Cardiac muscle cell (in vitro differentiated cells and primary cell): Measurements from ENCODE around the gene TRAF2. TPM values are rescaled to one million over a fixed set of nuclear protein-coding genes. Genes with fewer than 3 reads are reported as not detected.

Source experiments
- DNase-seq, 2 donors: peaks; one replicate each; pipeline versions ENCODE4 v3.0.0 to v3.0.0-alpha.2; 2010 to 2017; ENCODE audit warnings: low read depth in 1 of 2, low spot score in 1 of 2
- H3K27ac ChIP-seq: fragments of 200-600 bp; sonication (generic); 2 replicates; pipeline ENCODE4 v1.5.1; 2016
- H3K27me3 ChIP-seq: fragments of 200-600 bp; sonication (generic); 2 replicates; pipeline ENCODE4 v1.6.0; 2016; ENCODE audit warnings: control low read depth
- H3K36me3 ChIP-seq: fragments of 200-600 bp; sonication (generic); 2 replicates; pipeline ENCODE4 v1.5.1; 2016; ENCODE audit warnings: control low read depth
- H3K4me1 ChIP-seq: fragments of 200-600 bp; sonication (generic); 2 replicates; pipeline ENCODE4 v1.8.1; 2017; ENCODE audit warnings: low read depth, mild to moderate bottlenecking, mixed run types
- H3K4me3 ChIP-seq: fragments of 200-600 bp; sonication (generic); 2 replicates; pipeline ENCODE4 v1.5.1; 2016; ENCODE audit warnings: mild to moderate bottlenecking
- H3K9me3 ChIP-seq: fragments of 200-600 bp; sonication (generic); 2 replicates; pipeline ENCODE4 v1.5.1; 2017; ENCODE audit warnings: low read depth, mild to moderate bottlenecking, control low read depth
- polyA plus RNA-seq: library from polyadenylated mRNA; unstranded; fragments of >200 nt; fragmentation: Nextera tagmentation; extraction: Ambion mirVana; gene quantifications from 2 replicates; pipeline ENCODE4 v1.2.1, GENCODE V29; 2016
- total RNA-seq: library from RNA; depleted of rRNA; stranded (reverse); fragments of >200 nt; gene quantifications from 2 replicates; pipeline ENCODE4 v1.2.3, GENCODE V29; 2016
- TF ChIP-seq, protein P1 (sequence below): IDR thresholded peaks from 2 replicates; pipeline ENCODE4 v1.5.1; 2012; ENCODE audit warnings: low read depth, mild to moderate bottlenecking, low read length

The TRAF2 gene
- total and polyA plus RNA-seq, 2 experiments from 2014 or later: 25.6 to 37.2 TPM

DNA sequence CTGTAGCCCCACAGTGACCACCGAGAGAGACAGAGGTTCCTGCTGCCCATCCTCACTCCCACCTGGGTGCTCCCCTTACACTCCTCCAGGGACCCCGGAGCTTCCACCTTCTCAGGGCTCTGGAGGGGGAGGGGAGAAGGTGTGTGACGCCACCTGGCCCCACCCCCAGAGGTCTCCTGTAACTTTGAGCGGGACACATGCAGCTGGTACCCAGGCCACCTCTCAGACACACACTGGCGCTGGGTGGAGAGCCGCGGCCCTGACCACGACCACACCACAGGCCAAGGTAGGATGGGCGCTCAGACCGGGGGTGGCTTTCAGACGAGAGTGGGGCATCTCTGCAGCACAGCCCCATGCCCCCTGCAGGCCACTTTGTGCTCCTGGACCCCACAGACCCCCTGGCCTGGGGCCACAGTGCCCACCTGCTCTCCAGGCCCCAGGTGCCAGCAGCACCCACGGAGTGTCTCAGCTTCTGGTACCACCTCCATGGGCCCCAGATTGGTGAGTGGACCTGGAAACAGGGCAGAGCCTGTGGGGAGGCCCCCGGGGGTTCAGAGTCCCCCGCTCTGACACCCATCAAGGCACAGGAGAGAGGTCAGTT lies 29.7 kb upstream of the TRAF2 start:
- TF ChIP-seq, protein P1, sequence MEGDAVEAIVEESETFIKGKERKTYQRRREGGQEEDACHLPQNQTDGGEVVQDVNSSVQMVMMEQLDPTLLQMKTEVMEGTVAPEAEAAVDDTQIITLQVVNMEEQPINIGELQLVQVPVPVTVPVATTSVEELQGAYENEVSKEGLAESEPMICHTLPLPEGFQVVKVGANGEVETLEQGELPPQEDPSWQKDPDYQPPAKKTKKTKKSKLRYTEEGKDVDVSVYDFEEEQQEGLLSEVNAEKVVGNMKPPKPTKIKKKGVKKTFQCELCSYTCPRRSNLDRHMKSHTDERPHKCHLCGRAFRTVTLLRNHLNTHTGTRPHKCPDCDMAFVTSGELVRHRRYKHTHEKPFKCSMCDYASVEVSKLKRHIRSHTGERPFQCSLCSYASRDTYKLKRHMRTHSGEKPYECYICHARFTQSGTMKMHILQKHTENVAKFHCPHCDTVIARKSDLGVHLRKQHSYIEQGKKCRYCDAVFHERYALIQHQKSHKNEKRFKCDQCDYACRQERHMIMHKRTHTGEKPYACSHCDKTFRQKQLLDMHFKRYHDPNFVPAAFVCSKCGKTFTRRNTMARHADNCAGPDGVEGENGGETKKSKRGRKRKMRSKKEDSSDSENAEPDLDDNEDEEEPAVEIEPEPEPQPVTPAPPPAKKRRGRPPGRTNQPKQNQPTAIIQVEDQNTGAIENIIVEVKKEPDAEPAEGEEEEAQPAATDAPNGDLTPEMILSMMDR: no peak
- no peak overlapping the region for H3K4me3 ChIP-seq
- H3K27me3 ChIP-seq: no peaks in the 10 kb centered on the region
- H3K27ac ChIP-seq: no peak overlapping the region
- H3K4me1 ChIP-seq: no peaks in the 10 kb centered on the region
- no peaks in the 10 kb centered on the region for H3K9me3 ChIP-seq
- H3K36me3 ChIP-seq: peaks cover 1% of the 10 kb centered on the region
- DNase-seq: no peak

DNA sequence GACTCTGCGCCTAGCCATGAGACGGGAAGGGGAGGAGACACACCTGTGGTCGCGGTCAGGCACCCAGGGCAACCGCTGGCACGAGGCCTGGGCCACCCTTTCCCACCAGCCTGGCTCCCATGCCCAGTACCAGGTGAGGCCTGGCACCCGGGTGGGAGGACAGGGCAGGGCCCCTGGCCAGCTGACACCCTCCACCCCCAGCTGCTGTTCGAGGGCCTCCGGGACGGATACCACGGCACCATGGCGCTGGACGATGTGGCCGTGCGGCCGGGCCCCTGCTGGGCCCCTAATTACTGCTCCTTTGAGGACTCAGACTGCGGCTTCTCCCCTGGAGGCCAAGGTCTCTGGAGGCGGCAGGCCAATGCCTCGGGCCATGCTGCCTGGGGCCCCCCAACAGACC lies 29.1 kb upstream of the TRAF2 start:
- no peak overlapping the region for H3K4me3 ChIP-seq
- no peak for DNase-seq

DNA sequence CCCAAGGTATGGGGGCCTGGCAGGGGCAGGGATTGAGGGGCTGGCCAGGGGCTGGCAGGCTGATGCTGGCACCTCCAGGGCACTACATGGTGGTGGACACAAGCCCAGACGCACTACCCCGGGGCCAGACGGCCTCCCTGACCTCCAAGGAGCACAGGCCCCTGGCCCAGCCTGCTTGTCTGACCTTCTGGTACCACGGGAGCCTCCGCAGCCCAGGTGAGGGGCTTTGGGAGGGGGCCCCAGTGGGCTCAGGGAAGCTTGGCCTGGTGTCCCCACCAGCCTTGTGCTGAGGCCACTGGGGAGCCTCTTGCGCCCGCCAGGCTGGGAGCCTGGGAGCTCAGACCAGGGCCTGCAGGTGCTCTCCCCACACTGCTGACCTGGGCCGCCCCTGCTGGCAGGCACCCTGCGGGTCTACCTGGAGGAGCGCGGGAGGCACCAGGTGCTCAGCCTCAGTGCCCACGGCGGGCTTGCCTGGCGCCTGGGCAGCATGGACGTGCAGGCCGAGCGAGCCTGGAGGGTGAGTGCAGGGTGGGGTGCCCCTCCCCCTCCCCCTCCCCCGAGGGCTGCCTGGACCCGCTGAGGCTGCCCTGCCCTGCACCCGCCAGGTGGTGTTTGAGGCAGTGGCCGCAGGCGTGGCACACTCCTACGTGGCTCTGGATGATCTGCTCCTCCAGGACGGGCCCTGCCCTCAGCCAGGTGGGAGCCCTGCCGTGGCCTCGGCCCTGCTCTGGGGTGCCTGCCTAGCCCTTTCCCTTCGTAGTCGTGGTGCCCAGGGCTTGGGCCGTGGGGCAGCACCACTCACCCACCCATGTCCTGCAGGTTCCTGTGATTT lies 28.5 kb upstream of the TRAF2 start:
- Histone ChIP-seq H3K9me3 (no peaks in the 10 kb centered on the region), H3K36me3 (peaks cover 7% of the 10 kb centered on the region), H3K4me3 (no peak overlapping the region), H3K27me3 (no peaks in the 10 kb centered on the region), H3K4me1 (no peaks in the 10 kb centered on the region), H3K27ac (no peak overlapping the region)
- DNase-seq: no peak
- TF ChIP-seq, protein P1: no peak

More for the DNA sequence above, 29.1 kb upstream of the TRAF2 start:
- no peaks in the 10 kb centered on the region for H3K27me3 ChIP-seq
- H3K36me3 ChIP-seq: peaks cover 5% of the 10 kb centered on the region
- no peak overlapping the region for H3K27ac ChIP-seq
- H3K4me1 ChIP-seq: no peaks in the 10 kb centered on the region
- TF ChIP-seq, protein P1: no peak
- H3K9me3 ChIP-seq: no peaks in the 10 kb centered on the region

DNA sequence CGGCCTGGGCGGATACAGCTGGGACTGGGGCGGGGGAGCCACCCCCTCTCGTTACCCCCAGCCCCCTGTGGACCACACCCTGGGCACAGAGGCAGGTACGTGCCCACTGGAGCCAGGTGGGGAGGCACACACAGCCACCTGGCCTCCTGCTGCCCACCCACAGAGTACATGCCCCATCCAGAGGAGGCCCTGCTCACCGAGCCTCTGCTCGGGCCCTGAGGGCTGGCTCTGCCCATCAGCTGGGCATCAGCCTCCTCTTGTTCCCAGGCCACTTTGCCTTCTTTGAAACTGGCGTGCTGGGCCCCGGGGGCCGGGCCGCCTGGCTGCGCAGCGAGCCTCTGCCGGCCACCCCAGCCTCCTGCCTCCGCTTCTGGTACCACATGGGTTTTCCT lies 27.9 kb upstream of the TRAF2 start:
- no peaks in the 10 kb centered on the region for H3K4me1 ChIP-seq
- peaks cover 14% of the 10 kb centered on the region for H3K36me3 ChIP-seq
- no peaks in the 10 kb centered on the region for H3K27me3 ChIP-seq
- TF ChIP-seq, protein P1: no peak
- no peak overlapping the region for H3K27ac ChIP-seq
- H3K9me3 ChIP-seq: no peaks in the 10 kb centered on the region
- DNase-seq: no peak
- no peak overlapping the region for H3K4me3 ChIP-seq

DNA sequence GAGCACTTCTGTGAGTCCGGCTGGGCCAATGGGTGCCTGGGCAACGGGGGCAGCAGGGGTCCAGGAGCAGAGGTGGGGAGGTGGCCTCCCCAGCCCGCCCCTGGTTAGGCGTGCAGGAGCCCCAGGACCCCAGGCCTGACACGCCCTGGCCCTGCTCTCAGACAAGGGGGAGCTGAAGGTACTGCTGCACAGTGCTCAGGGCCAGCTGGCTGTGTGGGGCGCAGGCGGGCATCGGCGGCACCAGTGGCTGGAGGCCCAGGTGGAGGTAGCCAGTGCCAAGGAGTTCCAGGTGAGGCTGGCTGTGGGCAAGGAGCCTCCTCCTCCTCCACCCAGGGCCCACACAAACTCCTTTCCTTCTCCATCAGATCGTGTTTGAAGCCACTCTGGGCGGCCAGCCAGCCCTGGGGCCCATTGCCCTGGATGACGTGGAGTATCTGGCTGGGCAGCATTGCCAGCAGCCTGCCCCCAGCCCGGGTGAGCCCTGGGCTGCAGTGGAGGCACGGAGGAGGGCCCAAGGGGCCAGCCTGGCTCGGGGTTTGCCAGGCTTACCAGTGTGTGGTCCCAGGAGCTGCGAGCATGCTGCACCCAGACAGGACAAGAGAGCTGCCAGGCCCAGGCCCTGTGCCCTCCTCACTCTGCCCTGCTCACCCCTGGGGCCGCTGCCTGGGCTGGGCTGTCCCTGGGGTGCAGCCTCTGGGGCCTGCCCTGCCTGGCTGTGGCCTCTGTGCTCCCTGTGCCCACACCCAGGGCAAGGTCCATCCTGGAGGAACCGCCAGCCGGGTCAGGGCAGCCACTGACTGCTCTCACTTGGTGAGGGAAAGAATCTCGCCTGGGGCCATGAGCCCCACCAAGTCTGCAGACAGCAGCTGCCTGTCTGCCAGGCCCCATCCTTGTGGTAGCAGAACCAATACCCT lies 27.2 kb upstream of the TRAF2 start:
- Histone ChIP-seq H3K4me3 (no peak overlapping the region), H3K36me3 (peaks cover 19% of the 10 kb centered on the region), H3K27me3 (no peaks in the 10 kb centered on the region), H3K27ac (no peak overlapping the region), H3K9me3 (no peaks in the 10 kb centered on the region), H3K4me1 (no peaks in the 10 kb centered on the region)
- TF ChIP-seq, protein P1: no peak
- DNase-seq: peak in 1 of 2 donors; percentile 54
